Fibroblast of lung (primary cell): ENCODE measurements around the gene COPS4. TPM values are rescaled to one million over a fixed set of nuclear protein-coding genes. Genes with fewer than 3 reads are reported as not detected.

Experiments used
- DNase-seq, 2 donors: peaks; one replicate each; pipeline versions ENCODE4 v3.0.0 to v3.0.0-alpha.2; 2010; ENCODE audit warnings: low read depth in 2 of 2
- H2AFZ ChIP-seq: 2 replicates; pipeline ENCODE4 v1.5.1; 2012; ENCODE audit warnings: low read length, control low read depth, inconsistent platforms
- H3K27ac ChIP-seq: 2 replicates; pipeline ENCODE4 v1.5.1; 2011; ENCODE audit warnings: low read length, control low read depth; ENCODE audit not compliant: insufficient read depth
- H3K27me3 ChIP-seq: 2 replicates; pipeline ENCODE4 v1.5.1; 2011; ENCODE audit warnings: mild to moderate bottlenecking, low read length; ENCODE audit not compliant: control insufficient read depth, insufficient read depth
- H3K36me3 ChIP-seq: 2 replicates; pipeline ENCODE4 v1.5.1; 2011; ENCODE audit warnings: low read length; ENCODE audit not compliant: control insufficient read depth, insufficient read depth
- H3K4me1 ChIP-seq: 2 replicates; pipeline ENCODE4 v1.5.1; 2011; ENCODE audit warnings: low read length; ENCODE audit not compliant: control insufficient read depth, insufficient read depth; ENCODE audit errors: extremely low read depth
- H3K4me2 ChIP-seq: 2 replicates; pipeline ENCODE4 v1.5.1; 2011; ENCODE audit warnings: low read length, control low read depth; ENCODE audit not compliant: insufficient read depth; ENCODE audit errors: extremely low read depth
- H3K4me3 ChIP-seq, 4 experiments: fragments of 200-600 bp in 1 of 4; sonication (generic) in 1 of 4; replicated peaks in 1 of 4; 2 replicates each; pipeline ENCODE4 v1.5.1; 2011 to 2016; ENCODE audit warnings: low read length in 4 of 4, low read depth in 3 of 4, mild to moderate bottlenecking in 3 of 4, control low read depth in 2 of 4, inconsistent platforms in 1 of 4, mixed read lengths in 1 of 4; ENCODE audit not compliant: insufficient read depth in 1 of 4; ENCODE audit errors: control extremely low read depth in 1 of 4
- H3K79me2 ChIP-seq: 2 replicates; pipeline ENCODE4 v1.5.1; 2012; ENCODE audit warnings: mild to moderate bottlenecking, low read length, inconsistent platforms; ENCODE audit not compliant: control insufficient read depth, insufficient read depth
- H3K9ac ChIP-seq: 2 replicates; pipeline ENCODE4 v1.5.1; 2011; ENCODE audit warnings: mild to moderate bottlenecking, low read length, control low read depth; ENCODE audit not compliant: insufficient read depth
- H3K9me3 ChIP-seq: 2 replicates; pipeline ENCODE4 v1.5.1; 2012; ENCODE audit warnings: low read depth, low read length; ENCODE audit not compliant: control insufficient read depth, insufficient read depth
- H4K20me1 ChIP-seq: 2 replicates; pipeline ENCODE4 v1.5.1; 2011; ENCODE audit warnings: low read length; ENCODE audit not compliant: control insufficient read depth, insufficient read depth; ENCODE audit errors: extremely low read depth
- CTCF ChIP-seq, 2 donors: IDR thresholded peaks in 1 of 2; conservative IDR thresholded peaks in 1 of 2; 1 replicate in 1 of 2; 2 replicates in 1 of 2; pipeline ENCODE4 v1.5.1; 2011 to 2012; ENCODE audit warnings: low read length in 2 of 2, control low read depth in 1 of 2, inconsistent platforms in 1 of 2, low read depth in 1 of 2, mild to moderate bottlenecking in 1 of 2
- EZH2 ChIP-seq: IDR thresholded peaks from 2 replicates; pipeline ENCODE4 v1.5.1; 2012; ENCODE audit warnings: low read length, control low read depth, mild to moderate bottlenecking; ENCODE audit errors: missing control alignments
- polyA plus RNA-seq, 2 donors: library from polyadenylated mRNA; depleted of rRNA in 1 of 2; stranded (reverse) in 1 of 2; unstranded in 1 of 2; fragments of >200 nt; gene quantifications; 2 replicates each; pipeline ENCODE4 v1.2.1, GENCODE V29; 2011 to 2012; ENCODE audit warnings: missing spikeins in 1 of 2
- total RNA-seq: library from RNA; depleted of rRNA; stranded (reverse); fragments of >200 nt; gene quantifications from 2 replicates; pipeline ENCODE4 v1.2.1, GENCODE V29; 2014

COPS4 gene
- total and polyA plus RNA-seq, 2 donors (not counting 1 experiment from before 2014, with no cell fraction given) = 82.3 to 128 TPM

DNA sequence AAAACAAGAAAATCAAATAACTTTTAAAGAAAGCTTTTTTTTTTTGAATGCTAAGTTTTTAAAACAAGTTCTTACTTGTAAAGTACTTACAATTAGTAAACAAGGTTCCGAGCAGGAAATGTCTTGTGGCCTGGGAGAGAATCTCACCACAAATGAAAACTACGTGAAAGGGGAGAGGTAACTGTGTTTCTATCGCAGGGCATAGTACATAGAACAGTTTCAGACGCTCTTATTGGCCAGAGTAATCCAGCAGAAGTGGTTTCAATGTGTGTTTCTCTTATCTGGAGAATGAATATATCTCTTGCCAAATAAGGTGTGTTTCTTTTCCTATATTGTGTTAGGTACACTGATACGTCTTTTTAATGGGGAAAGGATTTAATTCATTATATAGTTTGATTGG is 79.6 kb downstream of the COPS4 start, which contains the start of gene PLAC8:
Gene PLAC8 (minus strand): TSS at position 154 of the 400 bp plus-strand sequence. CDS start 6,808 bp downstream, outside the sequence.
- Histone ChIP-seq H3K4me1 (peaks cover 3% of the 10 kb centered on the region), H4K20me1 (no peaks in the 10 kb centered on the region), H3K27ac (no peak within 1 kb of the TSS), H2AFZ (peak within 1 kb of the TSS; percentile 14), H3K9ac (no peak within 1 kb of the TSS), H3K4me2 (no peak within 1 kb of the TSS), H3K4me3 (no peak within 1 kb of the TSS), H3K79me2 (no peaks in the 10 kb centered on the region), H3K27me3 (peaks cover 3% of the 10 kb centered on the region), H3K36me3 (no peaks in the 10 kb centered on the region), H3K9me3 (no peaks in the 10 kb centered on the region)
- DNase-seq = peak in 1 of 2 donors; percentile 33
- TF ChIP-seq EZH2 = no peak
- no peak for TF ChIP-seq CTCF (conservative IDR thresholded peaks at IDR 0.05 in 1 of 2, IDR thresholded peaks at IDR 0.05 in 1 of 2; ENCODE audit: low read depth in 1 of 2, low read length in 2 of 2)

DNA sequence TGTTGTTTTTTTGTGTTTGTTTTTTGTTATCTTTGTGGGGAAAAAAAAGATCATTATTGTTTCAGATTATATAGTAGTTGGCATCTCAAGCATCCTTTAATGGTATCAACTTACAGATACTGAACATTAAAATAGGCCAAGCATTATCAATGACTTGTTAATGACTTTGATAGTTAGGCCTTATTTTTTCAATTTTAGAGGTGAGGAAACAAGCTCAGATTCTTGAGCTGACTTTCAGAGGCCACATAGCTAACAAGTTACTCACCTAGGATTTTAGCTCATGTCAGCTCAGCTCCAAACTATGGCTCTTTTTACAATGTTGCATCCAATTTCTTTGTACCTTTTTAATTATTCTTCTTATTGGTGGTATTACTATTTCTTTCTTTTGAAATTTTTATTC is 80.0 kb downstream of the COPS4 start:
- no peaks in the 10 kb centered on the region for H4K20me1 ChIP-seq
- TF ChIP-seq EZH2 (no peak), CTCF (conservative IDR thresholded peaks at IDR 0.05 in 1 of 2, IDR thresholded peaks at IDR 0.05 in 1 of 2; ENCODE audit: low read depth in 1 of 2, low read length in 2 of 2) (no peak)
- no peaks in the 10 kb centered on the region for H3K79me2 ChIP-seq
- H3K9ac ChIP-seq = no peak overlapping the region
- no peaks in the 10 kb centered on the region for H3K36me3 ChIP-seq
- H2AFZ ChIP-seq = no peak overlapping the region
- peaks cover 3% of the 10 kb centered on the region for H3K27me3 ChIP-seq
- H3K27ac ChIP-seq = no peak overlapping the region
- H3K9me3 ChIP-seq = no peaks in the 10 kb centered on the region
- no peak overlapping the region for H3K4me3 ChIP-seq
- H3K4me2 ChIP-seq = no peak overlapping the region
- peak; percentile 22 to 73 for DNase-seq
- H3K4me1 ChIP-seq = peaks cover 3% of the 10 kb centered on the region

- Histone ChIP-seq H3K9ac (no peak overlapping the region), H3K27ac (no peak overlapping the region), H3K27me3 (peaks cover 3% of the 10 kb centered on the region), H2AFZ (no peak overlapping the region), H4K20me1 (no peaks in the 10 kb centered on the region), H3K4me1 (no peaks in the 10 kb centered on the region), H3K36me3 (no peaks in the 10 kb centered on the region), H3K4me3 (no peak overlapping the region), H3K9me3 (no peaks in the 10 kb centered on the region), H3K4me2 (no peak overlapping the region), H3K79me2 (no peaks in the 10 kb centered on the region)
- DNase-seq = no peak
- TF ChIP-seq EZH2 = no peak
- TF ChIP-seq CTCF (conservative IDR thresholded peaks at IDR 0.05 in 1 of 2, IDR thresholded peaks at IDR 0.05 in 1 of 2; ENCODE audit: low read depth in 1 of 2, low read length in 2 of 2) = no peak
Observed at GRCh38 chr4:83115656-83116285, 80.8 kb downstream of the COPS4 start.
